NCI-H1436 treated with DMSO at 0.1 percent for 48 hours (cell line): ENCODE measurements around the gene GMIP.
"Not testable (repeated sequence)": the region's sequence is repeated elsewhere in the genome, so short reads cannot be mapped to it uniquely, and the experiment has no call there.

Experiments
- DNase-seq: peaks from one replicate; lab custom pipeline; 2025; lab: John Stamatoyannopoulos, UW

The GMIP gene

GRCh38 chr19:19606021-19606420, 37.4 kb downstream of the GMIP start:
- DNase-seq: no peak

- no peak for DNase-seq
These were observed 40.6 kb downstream of the GMIP start for GRCh38 chr19:19602713-19603324.

DNA sequence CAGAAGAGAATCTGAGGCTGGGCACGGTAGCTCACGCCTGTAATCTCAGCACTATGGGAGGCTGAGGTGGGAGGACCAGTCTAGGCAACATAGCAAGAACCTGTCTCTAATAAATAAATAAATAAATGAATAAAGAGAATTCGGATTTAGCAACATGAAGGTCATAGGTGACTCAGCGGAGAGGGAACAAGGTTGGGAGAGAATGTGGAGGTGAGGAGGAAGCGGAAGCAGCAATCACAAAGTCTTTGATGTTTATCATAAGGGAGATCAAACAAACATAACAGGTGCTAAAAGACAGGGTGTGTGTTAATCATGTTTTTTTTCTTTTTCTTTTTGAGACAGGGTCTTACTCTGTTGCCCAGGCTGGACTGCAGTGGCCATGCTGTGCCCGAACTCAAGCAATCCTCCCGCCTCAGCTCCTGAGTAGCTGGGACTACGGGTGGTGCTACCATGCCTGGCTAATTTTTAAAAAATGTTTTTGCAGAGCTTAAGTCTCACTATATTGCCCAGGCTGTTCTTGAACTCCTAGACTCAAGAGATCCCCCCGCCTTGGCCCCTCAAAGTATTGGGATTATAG, 41.2 kb downstream of the GMIP start:
- no peak for DNase-seq

GRCh38 chr19:19600793-19601330, 42.6 kb downstream of the GMIP start:
- no peak for DNase-seq

DNA sequence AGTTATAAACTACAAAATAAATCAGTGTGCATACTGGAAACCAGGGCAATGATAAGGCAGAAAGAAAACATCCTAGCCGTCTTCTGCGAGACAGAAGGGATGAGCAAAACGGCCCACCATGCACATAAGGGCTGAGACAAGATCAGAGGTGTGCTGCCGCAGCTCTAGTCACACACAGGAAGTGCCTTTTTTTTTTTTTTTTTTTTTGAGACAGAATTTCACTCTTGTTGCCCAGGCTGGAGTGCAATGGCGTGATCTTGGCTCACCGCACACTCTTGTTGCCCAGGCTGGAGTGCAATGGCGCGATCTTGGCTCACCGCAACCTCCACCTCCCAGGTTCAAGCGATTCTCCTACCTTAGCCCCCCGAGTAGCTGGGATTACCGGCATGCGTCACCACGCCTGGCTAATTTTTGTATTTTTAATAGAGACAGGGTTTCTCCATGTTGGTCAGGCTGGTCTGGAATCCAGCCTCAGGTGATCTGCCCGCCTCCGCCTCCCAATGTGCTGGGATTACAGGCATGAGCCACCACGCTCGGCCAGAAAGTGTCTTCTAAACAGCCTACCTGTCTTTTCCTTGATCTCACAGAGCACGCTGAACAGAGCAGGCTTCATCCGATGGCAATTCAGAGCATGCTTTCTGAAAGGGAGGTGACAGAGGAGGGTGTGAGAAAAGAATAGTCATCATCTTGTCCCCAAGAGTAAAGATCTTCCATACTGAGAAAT, 44.6 kb downstream of the GMIP start:
- not testable (repeated sequence) for DNase-seq

DNA sequence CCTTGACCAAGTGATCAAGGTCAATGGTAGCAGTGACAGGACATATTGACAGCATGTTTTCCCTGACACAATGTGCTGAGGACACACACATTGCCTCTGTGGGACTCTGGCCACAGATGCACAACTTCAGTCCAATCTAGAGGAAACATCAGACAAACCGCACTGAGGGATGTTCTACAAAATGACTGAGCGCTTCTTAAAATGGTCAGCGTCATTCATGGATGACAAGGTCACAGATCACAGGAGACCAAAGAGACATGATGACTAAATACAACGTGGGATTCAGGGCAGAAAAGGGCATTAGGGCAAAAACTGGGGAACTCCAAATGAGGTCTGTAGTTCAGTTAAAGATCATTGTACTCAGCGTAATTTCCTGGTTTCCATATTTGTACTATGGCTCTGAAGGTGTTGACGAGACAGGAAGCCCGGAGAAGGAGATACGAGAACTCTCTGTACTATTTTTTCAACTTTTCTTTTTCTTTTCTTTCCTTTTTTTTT, 45.6 kb downstream of the GMIP start:
- no peak for DNase-seq

DNA sequence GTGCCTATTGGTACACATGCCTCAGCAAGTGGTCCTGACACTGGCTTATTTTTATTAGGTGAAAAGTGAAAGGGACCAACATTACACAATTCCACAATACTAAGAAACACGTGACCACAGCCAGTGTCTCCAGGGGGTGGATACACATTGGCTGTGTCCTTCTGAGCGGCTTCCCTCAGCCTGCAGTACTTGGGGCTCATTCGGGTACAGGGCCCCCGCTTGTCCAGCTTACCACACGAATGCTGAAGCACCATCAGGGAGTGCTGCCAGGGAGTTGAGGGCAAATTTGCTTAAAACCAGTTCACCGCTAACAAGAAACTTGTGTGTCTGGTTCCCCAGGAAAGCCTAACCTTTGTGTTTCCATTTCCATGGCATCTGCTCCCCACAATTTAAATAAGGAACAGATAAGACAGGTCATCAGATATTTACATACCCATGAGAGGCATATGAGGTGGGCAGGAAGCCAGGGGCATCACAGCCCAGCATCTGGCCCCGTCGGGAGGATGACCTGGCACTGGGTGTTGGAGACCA, 48.2 kb downstream of the GMIP start:
- no peak for DNase-seq

GRCh38 chr19:19594381-19594780, 49.1 kb downstream of the GMIP start:
- DNase-seq: no peak

- no peak for DNase-seq
These were observed 50.8 kb downstream of the GMIP start for GRCh38 chr19:19592690-19593089.

- no peak for DNase-seq
These were observed 52.2 kb downstream of the GMIP start for GRCh38 chr19:19591133-19591825.

- DNase-seq: no peak
These were observed 54.9 kb downstream of the GMIP start for GRCh38 chr19:19588546-19588945.

- no peak for DNase-seq
These were observed 55.7 kb downstream of the GMIP start for GRCh38 chr19:19587771-19588170.

DNA sequence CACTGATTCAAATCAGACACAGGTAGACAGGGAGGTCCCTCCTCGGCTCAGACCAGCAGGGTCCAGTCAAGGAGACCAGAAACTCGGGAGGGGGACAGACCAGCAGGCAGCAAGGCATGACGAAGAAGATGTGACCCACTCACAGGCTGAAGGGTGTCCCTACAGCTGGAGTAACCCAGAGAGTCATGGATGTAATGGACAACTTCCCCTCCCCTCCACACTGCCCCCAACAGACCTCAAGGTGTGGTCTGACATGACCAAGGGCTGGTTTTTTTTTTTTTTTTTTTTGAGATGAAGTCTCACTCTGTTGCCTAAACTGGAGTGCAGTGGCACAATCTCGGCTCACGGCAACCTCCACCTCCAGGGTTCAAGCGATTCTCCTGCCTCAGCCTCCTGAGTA, 59.1 kb downstream of the GMIP start:
- DNase-seq: no peak

GRCh38 chr19:19582471-19582870, 61.0 kb downstream of the GMIP start:
- DNase-seq: no peak

DNA sequence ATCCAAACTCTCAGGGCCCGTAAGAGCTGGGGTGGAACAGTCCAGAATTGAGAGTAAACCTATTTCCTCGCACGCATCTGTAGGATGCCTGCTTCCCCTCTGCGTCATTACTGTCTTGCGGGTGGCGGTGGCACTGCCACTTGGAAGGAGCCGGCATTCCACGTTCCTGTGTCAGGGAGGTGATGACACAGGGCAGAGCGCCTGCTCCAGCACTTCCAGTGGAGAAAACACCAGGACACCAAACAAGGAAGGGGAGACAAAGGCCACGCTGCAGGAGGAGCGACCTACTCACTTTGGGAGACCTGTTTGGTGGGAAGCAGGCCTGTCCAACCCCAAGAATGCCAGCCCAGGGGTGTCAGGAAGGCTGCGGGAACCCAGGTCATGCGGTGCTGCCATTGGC, 62.1 kb downstream of the GMIP start:
- no peak for DNase-seq

- DNase-seq: no peak
These were observed 63.0 kb downstream of the GMIP start for GRCh38 chr19:19580418-19580817.

- DNase-seq: no peak
These were observed 63.7 kb downstream of the GMIP start for GRCh38 chr19:19579533-19580361.
